Measurements from ENCODE around the gene HIBCH.
"Not testable (repeated sequence)": the region's sequence is repeated elsewhere in the genome, so short reads cannot be mapped to it uniquely, and the experiment has no call there.

- not testable (repeated sequence) for TF ChIP-seq CTCF (IDR thresholded peaks at IDR 0.05; ENCODE audit: insufficient read depth, low read depth, low read length); EZH2 (IDR thresholded peaks at IDR 0.05; ENCODE audit: insufficient read depth, low read length)
Measured at GRCh38 chr2:190297880-190298279, 21.7 kb downstream of the HIBCH start.

Measured in astrocyte (in vitro differentiated cells and primary cell).